DND-41 (cell line): ENCODE results near the gene VWA8.

Source experiments
- CTCF ChIP-seq: IDR thresholded peaks from 2 replicates; pipeline ENCODE4 v1.5.1; 2012; ENCODE audit warnings: borderline replicate concordance, low read length, moderate library complexity, mild to moderate bottlenecking; ENCODE audit not compliant: poor library complexity, severe bottlenecking; ENCODE audit errors: extremely low read depth
- EZH2 ChIP-seq: IDR thresholded peaks from 3 replicates; pipeline ENCODE4 v1.6.1; 2012; ENCODE audit warnings: borderline replicate concordance, low read depth, mild to moderate bottlenecking, moderate library complexity, low read length, inconsistent platforms; ENCODE audit not compliant: severe bottlenecking

- TF ChIP-seq EZH2 = no peak
- no peak for TF ChIP-seq CTCF
Observed at GRCh38 chr13:41994696-41995095, 33.8 kb upstream of the VWA8 start.
